Astrocyte of the cerebellum (primary cell): ENCODE measurements around the gene ABTB2.
A peak's percentile ranks its signal among the peaks of the same experiment; 100 is the strongest.

Source experiments
- DNase-seq: peaks from one replicate; pipeline ENCODE4 v3.0.0-alpha.2; 2011; ENCODE audit warnings: low read depth
- H3K4me3 ChIP-seq: 2 replicates; pipeline ENCODE4 v1.5.1; 2011; ENCODE audit warnings: mild to moderate bottlenecking, low read depth, low read length, moderate library complexity
- CTCF ChIP-seq: IDR thresholded peaks from 2 replicates; pipeline ENCODE4 v1.5.1; 2012; ENCODE audit warnings: low read length, low read depth, moderate library complexity, mild to moderate bottlenecking; ENCODE audit errors: missing control alignments
- in situ Hi-C: cut with HindIII; loops from 2 replicates; pipeline ENCODE4 v1.10.0; 2017; ENCODE audit warnings: low sequenced_read_pairs

Gene ABTB2

GRCh38 chr11:34254011-34254410 is 103.8 kb downstream of the ABTB2 start:
- H3K4me3 ChIP-seq = no peak overlapping the region
- no peak for TF ChIP-seq CTCF
- DNase-seq = no peak
- in situ Hi-C loops = loop anchor here (5.0 kb wide), 1 partner anchor 52 kb away; no protein-coding TSS in a partner anchor

GRCh38 chr11:34252651-34253050 is 105.2 kb downstream of the ABTB2 start:
- no peak for TF ChIP-seq CTCF
- in situ Hi-C loops = loop anchor here (5.0 kb wide), 1 partner anchor 50 kb away; no protein-coding TSS in a partner anchor
- DNase-seq = no peak
- no peak overlapping the region for H3K4me3 ChIP-seq

- no peak for TF ChIP-seq CTCF
- H3K4me3 ChIP-seq = no peak overlapping the region
- in situ Hi-C loops = loop anchor here (5.0 kb wide), 1 partner anchor 50 kb away; no protein-coding TSS in a partner anchor
- DNase-seq = no peak
Measured at GRCh38 chr11:34252015-34252414, 105.8 kb downstream of the ABTB2 start.

- DNase-seq = no peak
- H3K4me3 ChIP-seq = peak overlapping the region; percentile 22
- in situ Hi-C loops = loop anchor here (5.0 kb wide), 1 partner anchor 49 kb away; no protein-coding TSS in a partner anchor
- no peak for TF ChIP-seq CTCF
Measured at GRCh38 chr11:34251589-34251980, 106.2 kb downstream of the ABTB2 start.

- TF ChIP-seq CTCF = no peak
- DNase-seq = no peak
- H3K4me3 ChIP-seq = peak overlapping the region; percentile 22
- in situ Hi-C loops = loop anchor here (5.0 kb wide), 1 partner anchor 49 kb away; no protein-coding TSS in a partner anchor
Measured at GRCh38 chr11:34250732-34251588, 106.8 kb downstream of the ABTB2 start.

- no peak for DNase-seq
- in situ Hi-C loops = loop anchor here (5.0 kb wide), 1 partner anchor 48 kb away; no protein-coding TSS in a partner anchor
- H3K4me3 ChIP-seq = no peak overlapping the region
- TF ChIP-seq CTCF = no peak
Measured at GRCh38 chr11:34250211-34250610, 107.6 kb downstream of the ABTB2 start.
